MCF 10A (cell line): Measurements from ENCODE around the gene TRDMT1. TPM values are rescaled to one million over a fixed set of nuclear protein-coding genes. Genes with fewer than 3 reads are reported as not detected.

Source experiments
- BruUV-seq: library from RNA; stranded (reverse); fragments of 400-500 nt; replicated peaks from 2 replicates; lab custom pipeline; 2021; lab: Mats Ljungman, UMichigan
- CTCF ChIA-PET: fragments of 300-600 bp; sonication (Branson Sonifier 250); formaldehyde crosslinking; extraction: SDS; loops from one replicate; lab custom pipeline; 2021; ENCODE audit warnings: antibody characterized with exemption, inconsistent platforms; lab: Yijun Ruan, JAX
- POLR2A ChIA-PET: fragments of 300-600, 350-650 bp; sonication (Branson Sonifier 250); formaldehyde crosslinking; extraction: SDS; loops from one replicate; lab custom pipeline; 2020; ENCODE audit warnings: antibody characterized with exemption, inconsistent platforms; lab: Yijun Ruan, JAX
- DNase-seq: peaks from one replicate; pipeline ENCODE4 v3.0.0-alpha.2; 2018; ENCODE audit not compliant: unreplicated experiment
- H3K27ac Mint-ChIP-seq: one replicate; pipeline ENCODE4 v1.8.0; 2022; ENCODE audit warnings: mild to moderate bottlenecking, low read depth, mixed read lengths; ENCODE audit not compliant: unreplicated experiment
- H3K27me3 Mint-ChIP-seq: one replicate; pipeline ENCODE4 v1.8.0; 2022; ENCODE audit warnings: mixed read lengths; ENCODE audit not compliant: insufficient read depth, unreplicated experiment
- H3K36me3 Mint-ChIP-seq: one replicate; pipeline ENCODE4 v1.8.0; 2022; ENCODE audit warnings: mild to moderate bottlenecking, moderate library complexity, mixed read lengths; ENCODE audit not compliant: insufficient read depth, unreplicated experiment
- H3K4me1 Mint-ChIP-seq: one replicate; pipeline ENCODE4 v1.8.0; 2022; ENCODE audit warnings: mixed read lengths; ENCODE audit not compliant: insufficient read depth, unreplicated experiment
- H3K4me3 Mint-ChIP-seq: one replicate; pipeline ENCODE4 v1.8.0; 2022; ENCODE audit warnings: mild to moderate bottlenecking, moderate library complexity, mixed read lengths; ENCODE audit not compliant: unreplicated experiment
- H3K9me3 Mint-ChIP-seq: one replicate; pipeline ENCODE4 v1.8.0; 2022; ENCODE audit warnings: mixed read lengths; ENCODE audit not compliant: unreplicated experiment
- CTCF ChIP-seq: fragments of 200-600 bp; IDR thresholded peaks from one replicate; pipeline ENCODE4 v1.8.0; 2022; ENCODE audit warnings: antibody characterized with exemption, mild to moderate bottlenecking; ENCODE audit not compliant: unreplicated experiment
- intact Hi-C: fragments of 100-400 bp; cut with micrococcal nuclease; formaldehyde crosslinking; loops from 2 replicates; pipeline ENCODE4 v1.14.1; 2022
- total RNA-seq: library from RNA; stranded (reverse); gene quantifications from 2 replicates; pipeline ENCODE4 v1.2.3, GENCODE V29; 2022

Gene TRDMT1
- total RNA-seq, 1 experiment from 2014 or later = 8.7 TPM

- peak overlapping the region; percentile 95 for H3K27ac Mint-ChIP-seq
- TF ChIP-seq CTCF = no peak
- H3K36me3 Mint-ChIP-seq = no peaks in the 10 kb centered on the region
- H3K4me1 Mint-ChIP-seq = peaks cover 28% of the 10 kb centered on the region
- DNase-seq = peak; percentile 87
- CTCF ChIA-PET = interaction anchor here (0.7 to 1.9 kb wide), 5 partner anchors 13 to 17 kb away, joined by 3 to 11 read pairs (median 4); partner anchors contain the start of gene TRDMT1
- POLR2A ChIA-PET = interaction anchor here (0.7 to 5.0 kb wide), 7 partner anchors 9 to 368 kb away, joined by 3 to 56 read pairs (median 4); partner anchors contain the start of genes TRDMT1 and VIM
- no peaks in the 10 kb centered on the region for H3K27me3 Mint-ChIP-seq
- BruUV-seq = no TSS peak
- no peaks in the 10 kb centered on the region for H3K9me3 Mint-ChIP-seq
- peak overlapping the region; percentile 19 for H3K4me3 Mint-ChIP-seq
- intact Hi-C loops = loop anchor here (1.0 kb wide), 2 partner anchors 12 to 15 kb away; partner anchors contain the start of genes TRDMT1 and VIM
Measured at GRCh38 chr10:17216217-17216900, 14.9 kb upstream of the TRDMT1 start.

GRCh38 chr10:17215782-17216122, 14.3 kb upstream of the TRDMT1 start:
- no peaks in the 10 kb centered on the region for H3K36me3 Mint-ChIP-seq
- peak overlapping the region; percentile 19 for H3K4me3 Mint-ChIP-seq
- ChIA-PET CTCF (interaction anchor here (0.7 to 1.9 kb wide), 5 partner anchors 14 to 546 kb away, joined by 3 to 11 read pairs (median 4); partner anchors contain the start of gene TRDMT1), POLR2A (interaction anchor here (0.6 to 5.0 kb wide), 13 partner anchors 9 to 1034 kb away, joined by 3 to 56 read pairs (median 3); partner anchors contain the start of genes STAM, TRDMT1 and VIM)
- peak overlapping the region; percentile 95 for H3K27ac Mint-ChIP-seq
- TF ChIP-seq CTCF = no peak
- intact Hi-C loops = loop anchor here (1.0 kb wide), 2 partner anchors 13 to 14 kb away; partner anchors contain the start of genes TRDMT1 and VIM
- TSS peak; percentile 75 for BruUV-seq
- no peaks in the 10 kb centered on the region for H3K27me3 Mint-ChIP-seq
- DNase-seq = no peak
- peaks cover 24% of the 10 kb centered on the region for H3K4me1 Mint-ChIP-seq
- H3K9me3 Mint-ChIP-seq = no peaks in the 10 kb centered on the region

GRCh38 chr10:17214971-17215781, 13.7 kb upstream of the TRDMT1 start:
- peaks cover 29% of the 10 kb centered on the region for H3K4me1 Mint-ChIP-seq
- CTCF ChIA-PET = interaction anchor here (0.5 to 1.9 kb wide), 6 partner anchors 14 to 546 kb away, joined by 3 to 11 read pairs (median 4); partner anchors contain the start of gene TRDMT1
- no peaks in the 10 kb centered on the region for H3K9me3 Mint-ChIP-seq
- H3K4me3 Mint-ChIP-seq = peak overlapping the region; percentile 67
- DNase-seq = peak; percentile 96
- no peaks in the 10 kb centered on the region for H3K27me3 Mint-ChIP-seq
- H3K36me3 Mint-ChIP-seq = no peaks in the 10 kb centered on the region
- POLR2A ChIA-PET = interaction anchor here (0.6 to 5.0 kb wide), 12 partner anchors 9 to 1034 kb away, joined by 3 to 56 read pairs (median 4); partner anchors contain the start of genes STAM, TRDMT1 and VIM
- peak overlapping the region; percentile 95 for H3K27ac Mint-ChIP-seq
- intact Hi-C loops = no loop called here
- TF ChIP-seq CTCF = no peak
- TSS peak; percentile 81 for BruUV-seq
